ENCODE data around the gene CCDC78.

The CCDC78 gene

DNA sequence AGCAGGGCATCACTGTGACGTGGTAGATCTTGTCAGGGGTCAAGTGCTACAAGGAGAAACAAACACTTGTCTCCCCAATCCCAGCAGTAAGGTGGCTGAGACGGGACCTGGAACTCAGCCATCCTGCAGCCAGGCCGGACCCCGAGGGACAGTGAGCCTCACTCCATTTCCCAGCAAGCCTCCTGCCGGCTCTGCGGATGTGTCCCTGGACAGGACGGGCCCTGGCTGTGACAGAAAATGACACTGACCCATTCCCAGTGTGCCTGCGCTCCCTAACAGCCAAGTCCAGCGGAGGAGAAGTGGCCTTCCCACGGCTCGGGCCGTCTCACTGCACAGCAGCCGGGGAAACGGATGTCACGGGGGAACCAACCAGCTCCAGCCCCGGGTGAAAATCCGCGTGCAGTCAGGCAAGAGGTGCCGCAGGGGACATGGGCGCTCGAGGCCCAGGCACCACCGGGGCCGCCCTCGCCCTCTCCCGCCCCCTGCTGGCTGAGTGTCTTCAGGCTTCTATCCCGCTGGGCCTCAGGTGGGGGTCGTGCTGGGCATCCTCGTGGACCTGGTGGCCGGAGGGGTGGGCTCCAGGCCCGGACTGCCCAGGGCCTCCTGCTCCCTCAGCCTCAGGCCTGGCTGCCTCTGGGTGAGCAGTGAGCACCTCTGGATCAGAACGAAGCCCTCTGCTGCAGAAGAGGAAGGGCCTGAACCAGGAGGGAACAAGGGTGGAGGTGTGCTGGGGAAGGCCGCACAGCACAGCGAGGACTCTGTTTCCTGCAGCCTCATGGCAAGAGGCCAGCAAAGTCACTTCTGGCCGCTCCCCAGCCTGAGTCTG is 7.4 kb upstream of the CCDC78 start:
- TF ChIP-seq POLR2AphosphoS5 (IDR thresholded peaks at IDR 0.05; ENCODE audit: low read depth, low read length) (no peak), POLR2A (IDR thresholded peaks at IDR 0.05; ENCODE audit: low read depth, low read length) (no peak), TAF1 (IDR thresholded peaks at IDR 0.05; ENCODE audit: borderline replicate concordance, low read depth, low read length) (no peak)
- no peak for DNase-seq (ENCODE audit: insufficient read length)

DNA sequence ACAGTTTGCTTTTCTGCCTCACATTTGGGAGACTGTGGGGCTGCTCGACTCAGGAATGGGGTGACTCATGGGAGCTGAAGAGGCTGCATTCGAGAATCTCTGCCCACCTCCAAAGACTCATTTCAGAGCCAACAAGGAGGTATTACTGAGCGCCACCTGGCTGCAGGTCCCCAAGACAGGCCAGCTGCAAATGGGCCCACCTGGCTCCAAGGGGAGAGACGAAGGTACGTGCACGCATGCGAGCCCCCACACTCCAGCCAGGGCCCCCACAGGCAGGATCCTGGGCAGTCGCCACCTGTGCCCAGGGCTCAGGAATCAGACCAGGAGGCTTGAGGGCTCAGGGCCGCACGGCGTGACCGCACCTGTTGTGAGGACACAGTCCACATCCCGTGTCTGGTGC is 6.7 kb upstream of the CCDC78 start:
- no peak for TF ChIP-seq POLR2AphosphoS5 (IDR thresholded peaks at IDR 0.05; ENCODE audit: low read depth, low read length)
- no peak for TF ChIP-seq POLR2A (IDR thresholded peaks at IDR 0.05; ENCODE audit: low read depth, low read length)
- TF ChIP-seq TAF1 (IDR thresholded peaks at IDR 0.05; ENCODE audit: borderline replicate concordance, low read depth, low read length) = no peak
- DNase-seq (ENCODE audit: insufficient read length) = no peak

More for the DNA sequence above, 7.4 kb upstream of the CCDC78 start:
- no peak for FAIRE-seq

GRCh38 chr16:732332-732731 is 6.1 kb upstream of the CCDC78 start:
- DNase-seq (ENCODE audit: insufficient read length) (no peak), FAIRE-seq (no peak)

More for the DNA sequence above, 6.7 kb upstream of the CCDC78 start:
- no peak for FAIRE-seq

GRCh38 chr16:730666-731509 is 4.6 kb upstream of the CCDC78 start:
- FAIRE-seq (no peak), DNase-seq (ENCODE audit: insufficient read length) (no peak)
- TF ChIP-seq TAF1 (IDR thresholded peaks at IDR 0.05; ENCODE audit: borderline replicate concordance, low read depth, low read length) = no peak
- no peak for TF ChIP-seq POLR2A (IDR thresholded peaks at IDR 0.05; ENCODE audit: low read depth, low read length)
- no peak for TF ChIP-seq POLR2AphosphoS5 (IDR thresholded peaks at IDR 0.05; ENCODE audit: low read depth, low read length)

More at GRCh38 chr16:732332-732731, 6.1 kb upstream of the CCDC78 start:
- TF ChIP-seq TAF1 (IDR thresholded peaks at IDR 0.05; ENCODE audit: borderline replicate concordance, low read depth, low read length) (no peak), POLR2A (IDR thresholded peaks at IDR 0.05; ENCODE audit: low read depth, low read length) (no peak), POLR2AphosphoS5 (IDR thresholded peaks at IDR 0.05; ENCODE audit: low read depth, low read length) (no peak)

DNA sequence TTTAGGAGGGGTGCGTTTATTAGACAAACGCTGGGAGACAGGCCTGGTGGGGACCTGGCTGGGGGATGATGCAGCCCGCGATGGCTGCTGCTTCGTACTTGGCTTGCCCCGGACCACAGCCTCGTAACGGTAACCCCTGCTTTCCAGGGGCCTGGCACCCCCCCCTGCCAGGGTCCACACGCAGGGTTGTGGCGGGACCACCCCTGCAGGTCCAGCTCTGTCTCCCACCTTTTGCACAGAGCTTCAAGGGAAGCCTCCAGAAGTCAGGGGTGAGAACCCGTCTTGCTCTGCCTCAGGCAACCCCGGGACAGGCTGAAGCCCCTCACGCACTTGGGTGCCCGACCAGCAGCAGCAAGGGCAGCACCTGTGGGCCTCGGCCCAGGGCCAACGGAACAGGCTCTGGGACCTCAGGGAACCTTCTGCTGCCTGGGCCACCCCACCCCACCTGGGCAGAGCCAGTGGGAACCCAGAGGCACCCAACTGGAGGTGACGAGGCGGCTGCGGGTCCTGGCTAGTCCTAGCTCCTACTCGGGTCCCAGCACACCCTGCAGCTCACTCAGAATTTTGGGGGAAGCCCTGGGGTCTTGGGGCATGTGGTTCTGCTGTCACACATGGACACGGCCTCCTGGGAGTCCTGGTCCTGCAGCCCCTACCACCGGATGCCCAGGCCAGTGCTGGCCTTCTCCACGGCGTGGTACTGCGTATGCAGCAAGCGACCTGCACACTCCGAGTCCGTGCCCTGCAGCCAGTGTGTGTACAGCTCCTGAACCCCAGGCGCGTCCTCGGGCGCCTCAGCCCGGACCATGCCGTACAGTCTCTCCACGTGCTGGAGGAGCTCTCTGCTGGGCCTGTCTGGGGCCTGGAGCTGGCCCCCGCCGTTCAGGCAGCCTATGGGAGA is 3.8 kb upstream of the CCDC78 start:
- no peak for FAIRE-seq
- no peak for DNase-seq (ENCODE audit: insufficient read length)
- TF ChIP-seq POLR2AphosphoS5 (IDR thresholded peaks at IDR 0.05; ENCODE audit: low read depth, low read length) (peak; percentile 42; the same call in 1 of the 2 replicates), TAF1 (IDR thresholded peaks at IDR 0.05; ENCODE audit: borderline replicate concordance, low read depth, low read length) (no peak)

DNA sequence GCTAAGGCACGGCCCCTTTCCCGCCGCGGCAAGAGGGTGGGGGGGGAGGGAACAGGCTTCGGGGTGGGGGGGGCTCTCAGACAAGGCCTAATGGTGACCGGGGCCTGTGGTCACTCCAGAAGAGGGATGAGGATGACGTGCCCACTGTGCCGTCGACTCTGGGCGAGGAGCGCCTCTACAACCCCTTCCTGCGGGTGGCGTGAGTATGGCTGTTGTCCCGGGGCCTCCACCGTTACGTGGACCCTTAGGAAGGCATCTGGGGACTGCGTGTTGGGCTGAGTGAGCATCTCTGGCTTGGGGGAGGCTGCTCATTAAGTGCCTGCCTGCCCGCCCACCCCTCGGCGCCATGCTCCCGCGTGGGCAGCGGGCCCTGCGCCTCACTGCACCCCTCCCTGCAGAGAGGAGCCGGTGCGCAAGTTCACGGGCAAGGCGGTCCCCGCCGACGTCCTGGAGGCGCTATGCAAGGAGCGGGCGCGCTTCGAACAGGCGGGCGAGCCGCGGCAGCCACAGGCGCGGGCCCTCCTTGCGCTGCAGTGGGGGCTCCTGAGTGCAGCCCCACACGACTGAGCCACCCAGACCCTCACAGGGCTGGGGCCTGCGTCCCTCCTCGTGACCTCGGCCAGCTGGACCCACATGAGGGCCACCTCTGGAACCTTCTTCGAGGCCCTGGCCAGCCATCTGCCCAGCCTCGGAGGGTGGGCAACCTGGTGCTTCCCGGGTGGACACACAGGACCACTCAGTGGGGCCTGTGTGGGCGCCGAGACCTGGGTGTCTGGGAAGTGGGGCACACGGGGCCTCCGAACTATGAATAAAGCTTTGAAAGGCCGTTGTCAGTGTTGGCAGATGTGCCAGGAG is 2.9 kb upstream of the CCDC78 start:
- no peak for DNase-seq (ENCODE audit: insufficient read length)
- FAIRE-seq = peak; percentile 5
- TF ChIP-seq TAF1 (IDR thresholded peaks at IDR 0.05; ENCODE audit: borderline replicate concordance, low read depth, low read length) (no peak), POLR2A (IDR thresholded peaks at IDR 0.05; ENCODE audit: low read depth, low read length) (no peak), POLR2AphosphoS5 (IDR thresholded peaks at IDR 0.05; ENCODE audit: low read depth, low read length) (no peak)

DNA sequence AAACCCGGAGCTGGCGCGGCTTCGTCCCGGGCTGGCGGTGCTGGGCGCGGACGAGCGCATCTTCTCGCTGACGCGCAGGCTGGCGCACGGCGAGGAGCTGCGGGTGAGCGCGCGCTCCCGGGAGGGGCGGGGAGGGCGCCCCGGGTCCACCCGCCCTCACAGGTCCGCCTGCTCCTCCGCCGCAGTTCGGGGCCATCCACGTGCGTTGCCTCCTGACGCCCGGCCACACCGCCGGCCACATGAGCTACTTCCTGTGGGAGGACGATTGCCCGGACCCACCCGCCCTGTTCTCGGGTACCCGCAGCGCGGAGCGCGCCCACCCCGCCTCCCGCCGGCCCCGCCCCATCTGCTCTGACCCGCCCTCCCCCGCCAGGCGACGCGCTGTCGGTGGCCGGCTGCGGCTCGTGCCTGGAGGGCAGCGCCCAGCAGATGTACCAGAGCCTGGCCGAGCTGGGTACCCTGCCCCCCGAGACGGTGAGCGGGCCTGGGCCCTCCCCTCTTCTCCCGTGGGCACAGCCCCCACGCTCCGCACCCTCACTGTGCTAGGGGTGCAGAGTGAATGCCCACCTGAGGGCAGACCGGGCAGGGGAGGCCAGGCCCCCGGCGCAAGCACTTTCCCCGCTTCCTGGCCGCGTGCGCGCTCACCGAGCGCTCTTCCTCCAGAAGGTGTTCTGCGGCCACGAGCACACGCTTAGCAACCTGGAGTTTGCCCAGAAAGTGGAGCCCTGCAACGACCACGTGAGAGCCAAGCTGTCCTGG is 2.1 kb upstream of the CCDC78 start:
- FAIRE-seq = peak; percentile 93
- peak; percentile 77 for DNase-seq (ENCODE audit: insufficient read length)

DNA sequence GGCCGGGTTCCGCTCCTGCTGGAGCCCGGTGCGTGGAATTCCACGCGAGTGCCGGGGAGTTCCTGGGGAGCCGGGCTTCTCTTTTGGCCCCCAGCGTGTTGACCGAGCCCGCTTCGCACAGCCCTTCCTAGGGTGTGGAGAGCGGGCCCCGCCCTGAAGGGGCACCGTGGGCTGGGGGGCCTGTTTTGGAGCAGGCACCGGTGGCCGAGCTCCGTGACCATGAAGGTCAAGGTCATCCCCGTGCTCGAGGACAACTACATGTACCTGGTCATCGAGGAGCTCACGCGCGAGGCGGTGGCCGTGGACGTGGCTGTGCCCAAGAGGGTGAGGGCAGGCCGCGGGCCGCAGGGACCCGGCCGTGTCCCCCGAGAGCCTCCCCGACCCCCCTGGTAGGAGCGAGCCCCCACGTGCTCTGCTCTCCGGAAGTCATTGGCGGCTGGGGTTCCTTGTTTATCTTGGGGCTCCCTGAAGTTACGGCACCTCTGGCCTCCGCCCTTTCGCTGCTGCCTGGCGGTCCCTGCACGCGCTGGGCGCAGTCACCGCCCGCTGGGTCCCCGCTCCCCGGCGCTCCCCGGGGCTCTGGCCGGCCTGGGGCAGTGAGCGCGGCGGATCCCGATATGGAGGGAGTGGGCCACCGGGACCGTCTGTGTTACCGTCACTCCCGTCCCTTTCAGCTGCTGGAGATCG is 1.2 kb upstream of the CCDC78 start:
- TF ChIP-seq TAF1 (IDR thresholded peaks at IDR 0.05; ENCODE audit: borderline replicate concordance, low read depth, low read length) (no peak), POLR2AphosphoS5 (IDR thresholded peaks at IDR 0.05; ENCODE audit: low read depth, low read length) (no peak), POLR2A (IDR thresholded peaks at IDR 0.05; ENCODE audit: low read depth, low read length) (no peak)
- DNase-seq (ENCODE audit: insufficient read length) (no peak), FAIRE-seq (peak; percentile 71)

More for the DNA sequence above, 2.1 kb upstream of the CCDC78 start:
- TF ChIP-seq POLR2A (IDR thresholded peaks at IDR 0.05; ENCODE audit: low read depth, low read length) (peak; percentile 40; the same call in 1 of the 2 replicates), POLR2AphosphoS5 (IDR thresholded peaks at IDR 0.05; ENCODE audit: low read depth, low read length) (no peak)

DNA sequence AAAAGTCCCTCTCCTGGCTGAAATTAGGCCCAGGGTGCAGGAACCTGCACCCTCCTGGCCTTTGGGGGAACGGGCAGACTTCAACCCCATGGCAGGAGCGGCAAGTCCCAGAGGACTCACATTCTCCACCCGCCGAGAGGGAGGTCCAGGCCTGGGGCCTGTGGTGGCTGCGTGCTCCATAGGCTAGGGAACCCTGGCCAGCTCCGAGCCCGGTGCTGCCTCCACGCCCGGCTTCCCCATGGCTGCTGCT is 130 bp downstream of the CCDC78 start:
- no peak for TF ChIP-seq POLR2AphosphoS5 (IDR thresholded peaks at IDR 0.05; ENCODE audit: low read depth, low read length)
- no peak; the same call in 1 of the 2 replicates for TF ChIP-seq POLR2A (IDR thresholded peaks at IDR 0.05; ENCODE audit: low read depth, low read length)
- TF ChIP-seq TAF1 (IDR thresholded peaks at IDR 0.05; ENCODE audit: borderline replicate concordance, low read depth, low read length) = no peak
- DNase-seq (ENCODE audit: insufficient read length) (no peak), FAIRE-seq (no peak)
